HuH-7 (cell line): ENCODE results near the gene TESPA1.
"Not testable (repeated sequence)": the region's sequence is repeated elsewhere in the genome, so short reads cannot be mapped to it uniquely, and the experiment has no call there.

ENCODE experiments used
- DNase-seq: peaks from one replicate; pipeline ENCODE4 v3.0.0; 2011; ENCODE audit warnings: low spot score

TESPA1 gene

GRCh38 chr12:54984658-54985376 lies at the start of gene TESPA1:
TESPA1 (minus strand) TSS chr12:54984762; CDS start chr12:54974562, 10,200 bp downstream.
- DNase-seq = no peak

GRCh38 chr12:55034218-55034617 lies 49.7 kb upstream of the TESPA1 start:
- no peak for DNase-seq

- DNase-seq = no peak
These were observed 40.9 kb upstream of the TESPA1 start for GRCh38 chr12:55025508-55025907.

GRCh38 chr12:55024575-55024974 lies 40.0 kb upstream of the TESPA1 start:
- DNase-seq = no peak

- peak; percentile 46 for DNase-seq
These were observed 35.2 kb upstream of the TESPA1 start, which contains the start of gene NEUROD4 for GRCh38 chr12:55019784-55020183. NEUROD4 (plus strand) TSS chr12:55019974; CDS start chr12:55026440, 6,466 bp downstream.

- no peak for DNase-seq
These were observed 32.9 kb upstream of the TESPA1 start for GRCh38 chr12:55017416-55017925.

- DNase-seq = no peak
These were observed 24.5 kb upstream of the TESPA1 start for GRCh38 chr12:55008944-55009585.

- DNase-seq = no peak
These were observed 17.8 kb upstream of the TESPA1 start for GRCh38 chr12:55002355-55002754.

GRCh38 chr12:55001198-55001868 lies 16.8 kb upstream of the TESPA1 start:
- DNase-seq = no peak

- no peak for DNase-seq
These were observed 14.5 kb upstream of the TESPA1 start for GRCh38 chr12:54998958-54999510.

- DNase-seq = no peak
These were observed 13.5 kb upstream of the TESPA1 start for GRCh38 chr12:54997929-54998522.

GRCh38 chr12:54996205-54996604 lies 11.6 kb upstream of the TESPA1 start:
- DNase-seq = no peak

- peak; percentile 66 for DNase-seq
These were observed 8.7 kb upstream of the TESPA1 start for GRCh38 chr12:54993181-54993835.

- DNase-seq = no peak
These were observed 7.4 kb upstream of the TESPA1 start for GRCh38 chr12:54991991-54992375.

GRCh38 chr12:54991161-54991990 lies 6.8 kb upstream of the TESPA1 start:
- no peak for DNase-seq

- no peak for DNase-seq
These were observed 5.3 kb upstream of the TESPA1 start for GRCh38 chr12:54989829-54990228.

GRCh38 chr12:54988402-54989054 lies 4.0 kb upstream of the TESPA1 start:
- DNase-seq = no peak

- no peak for DNase-seq
These were observed 3.2 kb upstream of the TESPA1 start for GRCh38 chr12:54987611-54988231.

GRCh38 chr12:54986773-54987172 lies 2.2 kb upstream of the TESPA1 start:
- DNase-seq = not testable (repeated sequence)
